Central memory CD4-positive, alpha-beta T cell (primary cell): ENCODE measurements around the gene GSTT2B.
"Not testable (repeated sequence)": the region's sequence is repeated elsewhere in the genome, so short reads cannot be mapped to it uniquely, and the experiment has no call there.

ENCODE experiments used
- DNase-seq: peaks from one replicate; pipeline ENCODE4 v3.0.0; 2022
- total RNA-seq, 3 experiments: gene quantifications; one replicate each; lab custom pipeline; 2026; lab: John Stamatoyannopoulos, UW

Gene GSTT2B
- total RNA-seq, result 0 reads per million in 3 experiments

GRCh38 chr22:23961084-23961771, at the start of gene GSTT2B:
TSS of gene GSTT2B (minus strand) at chr22:23961195. CDS start at chr22:23961131, 64 bp downstream.
- not testable (repeated sequence) for DNase-seq

GRCh38 chr22:24010018-24010391, 49.0 kb upstream of the GSTT2B start:
- no peak for DNase-seq

- DNase-seq, result no peak
Measured at GRCh38 chr22:24009227-24010017, 48.4 kb upstream of the GSTT2B start.

- no peak for DNase-seq
Measured at GRCh38 chr22:24008381-24009226, 47.6 kb upstream of the GSTT2B start.

GRCh38 chr22:24008022-24008283, 47.0 kb upstream of the GSTT2B start:
- DNase-seq, result no peak

- no peak for DNase-seq
Measured at GRCh38 chr22:24007253-24008021, 46.4 kb upstream of the GSTT2B start.

GRCh38 chr22:24006914-24007214, 45.9 kb upstream of the GSTT2B start:
- DNase-seq, result no peak

- no peak for DNase-seq
Measured at GRCh38 chr22:24006207-24006913, 45.4 kb upstream of the GSTT2B start.

GRCh38 chr22:24005201-24005600, 44.2 kb upstream of the GSTT2B start, which contains the start of gene GSTT4:
TSS of gene GSTT4 (minus strand) at chr22:24005453. CDS start at chr22:24005356, 97 bp downstream.
- DNase-seq, result no peak

GRCh38 chr22:24003887-24004286, 42.9 kb upstream of the GSTT2B start:
- DNase-seq, result no peak

GRCh38 chr22:24002851-24003250, 41.9 kb upstream of the GSTT2B start:
- DNase-seq, result no peak

GRCh38 chr22:24002272-24002671, 41.3 kb upstream of the GSTT2B start:
- no peak for DNase-seq

- no peak for DNase-seq
Measured at GRCh38 chr22:24001314-24001713, 40.3 kb upstream of the GSTT2B start.

GRCh38 chr22:23999779-24000178, 38.8 kb upstream of the GSTT2B start:
- DNase-seq, result not testable (repeated sequence)

- DNase-seq, result no peak
Measured at GRCh38 chr22:23997092-23997491, 36.1 kb upstream of the GSTT2B start.

GRCh38 chr22:23993581-23994177, 32.7 kb upstream of the GSTT2B start:
- DNase-seq, result not testable (repeated sequence)

GRCh38 chr22:23993080-23993479, 32.1 kb upstream of the GSTT2B start:
- DNase-seq, result not testable (repeated sequence)

GRCh38 chr22:23989583-23990244, 28.7 kb upstream of the GSTT2B start:
- not testable (repeated sequence) for DNase-seq

GRCh38 chr22:23986538-23987178, 25.7 kb upstream of the GSTT2B start:
- not testable (repeated sequence) for DNase-seq

GRCh38 chr22:23986089-23986488, 25.1 kb upstream of the GSTT2B start:
- DNase-seq, result not testable (repeated sequence)
